22Rv1 (cell line): ENCODE measurements around the gene FAM156B.
"Not testable (repeated sequence)": the region's sequence is repeated elsewhere in the genome, so short reads cannot be mapped to it uniquely, and the experiment has no call there.

ENCODE experiments used
- CTCF ChIP-seq: fragments of 450-650 bp; IDR thresholded peaks from 2 replicates; pipeline ENCODE4 v1.5.1; 2017; ENCODE audit warnings: mild to moderate bottlenecking
- ZFX ChIP-seq: fragments of 450-650 bp; IDR thresholded peaks from 2 replicates; pipeline ENCODE4 v1.6.1; 2017; ENCODE audit warnings: antibody characterized with exemption, borderline replicate concordance

GRCh38 chrX:52940704-52941103 lies 43.6 kb downstream of the FAM156B start:
- not testable (repeated sequence) for TF ChIP-seq CTCF, ZFX
